Lung (tissue), 12 donors: Measurements from ENCODE around the gene NNMT. TPM values are rescaled to one million over a fixed set of nuclear protein-coding genes. Genes with fewer than 3 reads are reported as not detected.

Source experiments
- ATAC-seq: fragments of 200-7000 bp; cut with Tn5 transposase; one replicate; pipeline ENCODE4 v1.9.1; 2020; ENCODE audit warnings: moderate number of reproducible peaks; ENCODE audit not compliant: insufficient read depth, low FRiP score
- DNase-seq, 3 donors: peaks; one replicate each; pipeline ENCODE4 v3.0.0-alpha.2; 2013 to 2017
- H3K27ac ChIP-seq, 2 donors: one replicate each; pipeline ENCODE4 v1.5.1; 2013; ENCODE audit warnings: mild to moderate bottlenecking in 2 of 2, moderate library complexity in 2 of 2, control low read depth in 1 of 2, inconsistent platforms in 1 of 2, low read depth in 1 of 2, low read length in 1 of 2
- H3K27me3 ChIP-seq, 3 donors: one replicate each; pipeline ENCODE4 v1.5.1; 2013; ENCODE audit warnings: low read length in 2 of 3; ENCODE audit not compliant: control insufficient read depth in 3 of 3, insufficient read depth in 3 of 3
- H3K36me3 ChIP-seq, 4 donors: one replicate each; pipeline ENCODE4 v1.5.1; 2013; ENCODE audit warnings: low read length in 4 of 4, mild to moderate bottlenecking in 1 of 4, moderate library complexity in 1 of 4; ENCODE audit not compliant: control insufficient read depth in 4 of 4, insufficient read depth in 4 of 4
- H3K4me1 ChIP-seq, 5 donors: one replicate each; pipeline ENCODE4 v1.5.1; 2013; ENCODE audit warnings: low read length in 5 of 5, mild to moderate bottlenecking in 2 of 5, moderate library complexity in 1 of 5; ENCODE audit not compliant: control insufficient read depth in 5 of 5, insufficient read depth in 5 of 5
- H3K4me3 ChIP-seq: one replicate; pipeline ENCODE4 v1.5.1; 2013; ENCODE audit warnings: mild to moderate bottlenecking, control low read depth, moderate library complexity
- H3K9ac ChIP-seq, 2 donors: one replicate each; pipeline ENCODE4 v1.5.1; 2013; ENCODE audit warnings: low read length in 2 of 2, control low read depth in 1 of 2; ENCODE audit not compliant: insufficient read depth in 1 of 2
- H3K9me3 ChIP-seq, 4 donors: one replicate each; pipeline ENCODE4 v1.5.1; 2013; ENCODE audit warnings: low read length in 3 of 4, mild to moderate bottlenecking in 1 of 4, moderate library complexity in 1 of 4; ENCODE audit not compliant: control insufficient read depth in 4 of 4, insufficient read depth in 3 of 4
- CTCF ChIP-seq: IDR thresholded peaks from 2 replicates; pipeline ENCODE4 v1.5.1; 2012; ENCODE audit warnings: mild to moderate bottlenecking; ENCODE audit errors: control extremely low read depth, extremely low read depth
- WGBS, 2 donors: extraction: QIAGEN DNeasy Blood & Tissue Kit; methylation state at CpG; one replicate each; pipeline ENCODE4 v1.1.7; 2013; 5-methylcytosine and 5-hydroxymethylcytosine counted together
- polyA plus RNA-seq, 2 donors: library from polyadenylated mRNA; stranded (reverse); fragments of 200-250 nt; gene quantifications; one replicate each; pipeline ENCODE4 v1.2.1, GENCODE V29; 2013
- total RNA-seq, 2 donors: library from RNA; depleted of rRNA in 1 of 2; stranded (reverse); fragments of >200 nt in 1 of 2; gene quantifications; one replicate each; pipeline ENCODE4 v1.2.1, GENCODE V29; 2014 to 2021
- donor health status: control.
- donor health status: control.
- donor health status: Bipolar disorder and iron deficiency.
- donor health status: healthy.
- donor health status: DM: yes; HTN: yes; CAD: no.

Gene NNMT
- total and polyA plus RNA-seq, 4 donors, result 15.4 to 523 (median 345) TPM

DNA sequence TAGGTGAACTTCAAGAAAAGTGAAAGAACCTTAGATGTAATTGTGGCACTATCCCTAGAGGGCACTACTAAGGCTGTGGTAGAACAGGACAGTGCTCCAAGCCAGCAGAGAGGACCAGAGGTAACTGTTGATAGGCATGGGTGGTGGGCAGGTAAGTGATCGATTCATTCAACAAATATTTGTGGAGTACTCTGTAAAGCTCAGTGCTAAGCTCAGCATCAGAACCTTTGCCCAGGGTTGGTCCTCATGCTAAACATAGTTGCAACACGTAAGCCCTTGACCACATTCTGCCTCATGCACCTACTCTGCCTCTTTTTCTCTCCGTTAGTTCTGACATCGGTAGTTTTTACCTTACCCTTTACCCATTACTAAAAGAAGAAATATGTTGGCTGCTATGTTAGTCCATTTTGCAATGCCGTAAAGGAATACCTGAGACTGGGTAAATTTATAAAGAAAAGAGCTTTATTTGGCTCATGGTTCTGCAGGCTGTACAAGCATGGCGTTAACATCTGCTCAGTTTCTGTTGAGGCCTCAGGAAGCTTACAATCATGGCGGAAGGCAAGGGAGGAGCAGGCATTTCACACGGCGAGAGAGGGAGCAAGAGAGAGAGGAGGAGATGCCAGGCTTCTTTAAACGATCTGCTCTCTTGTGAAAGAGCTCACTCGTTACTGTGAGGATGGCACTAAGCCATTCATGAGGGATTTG is 18.4 kb upstream of the NNMT start:
- Histone ChIP-seq H3K27ac (no peak overlapping the region), H3K36me3 (no peaks in the 10 kb centered on the region), H3K4me1 (peaks cover 0 to 7% (median 0%) of the 10 kb centered on the region in 5 donors), H3K27me3 (peaks cover 0 to 5% (median 4%) of the 10 kb centered on the region in 3 donors), H3K4me3 (no peak overlapping the region), H3K9ac (no peak overlapping the region), H3K9me3 (no peaks in the 10 kb centered on the region)
- DNase-seq (no peak), ATAC-seq (no peak)
- 85 to 87% methylated on average over 11 of the region's 11 CpGs for WGBS, 2 donors
- TF ChIP-seq CTCF, result no peak

GRCh38 chr11:114278342-114279065 is 17.7 kb upstream of the NNMT start:
- Histone ChIP-seq H3K9ac (no peak overlapping the region), H3K36me3 (no peaks in the 10 kb centered on the region), H3K9me3 (no peaks in the 10 kb centered on the region), H3K27ac (no peak overlapping the region), H3K4me3 (no peak overlapping the region), H3K4me1 (peaks cover 0 to 7% (median 0%) of the 10 kb centered on the region in 5 donors), H3K27me3 (peaks cover 0 to 5% (median 4%) of the 10 kb centered on the region in 3 donors)
- 85 to 91% methylated on average over 4 of the region's 4 CpGs for WGBS, 2 donors
- DNase-seq (no peak), ATAC-seq (no peak)
- TF ChIP-seq CTCF, result no peak

DNA sequence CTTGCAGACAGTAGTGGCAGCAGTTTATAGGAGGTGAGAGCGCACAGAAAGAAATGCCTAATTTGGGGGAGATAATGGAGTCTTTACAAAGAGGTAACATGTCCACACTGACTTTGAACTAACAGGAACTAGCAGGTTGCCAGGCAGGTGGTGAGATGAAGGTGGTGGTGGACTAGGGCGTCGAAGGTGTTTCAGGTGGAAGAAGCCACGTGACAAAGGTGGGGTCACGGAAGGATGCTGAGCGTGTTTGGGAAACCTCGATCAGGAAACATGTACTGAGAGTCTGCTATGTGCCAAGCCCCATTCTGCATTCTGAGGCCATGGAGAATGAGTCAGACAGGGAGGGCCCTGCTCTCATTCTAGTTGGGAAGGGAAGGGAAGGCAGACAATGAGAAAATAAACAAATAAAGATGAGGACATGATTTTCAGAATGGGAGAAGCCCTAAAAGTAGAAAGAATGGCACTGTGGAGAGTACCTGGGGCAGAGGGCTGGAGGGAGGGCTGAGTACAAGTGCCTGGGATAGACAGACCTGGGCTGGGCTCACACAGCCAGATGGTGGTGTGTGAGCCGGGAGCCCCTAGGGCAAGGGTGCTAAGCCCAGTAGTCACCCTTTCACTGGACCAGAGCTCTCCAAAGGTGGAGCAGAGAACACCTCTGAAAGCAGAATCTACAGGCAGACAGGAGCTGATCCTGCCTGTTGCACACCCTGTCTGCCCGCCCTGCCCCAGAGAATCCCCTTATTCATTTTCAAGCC is 16.2 kb upstream of the NNMT start:
- peak; percentile 19 for ATAC-seq
- Histone ChIP-seq H3K4me3 (no peak overlapping the region), H3K27me3 (peaks cover 0 to 4% (median 0%) of the 10 kb centered on the region in 3 donors), H3K4me1 (peaks cover 0 to 7% (median 0%) of the 10 kb centered on the region in 5 donors), H3K36me3 (no peaks in the 10 kb centered on the region), H3K9ac (no peak overlapping the region), H3K9me3 (no peaks in the 10 kb centered on the region), H3K27ac (no peak overlapping the region)
- 73 to 79% methylated on average over 9 of the region's 9 CpGs for WGBS, 2 donors
- no peak for TF ChIP-seq CTCF
- DNase-seq, result no peak
